NCI-H1436 (cell line): ENCODE measurements around the gene TTC16.
A peak's percentile ranks its signal among the peaks of the same experiment; 100 is the strongest.
"Not testable (repeated sequence)": the region's sequence is repeated elsewhere in the genome, so short reads cannot be mapped to it uniquely, and the experiment has no call there.

Experiments
- DNase-seq: peaks from one replicate; lab custom pipeline; 2025; lab: John Stamatoyannopoulos, UW

The TTC16 gene

DNA sequence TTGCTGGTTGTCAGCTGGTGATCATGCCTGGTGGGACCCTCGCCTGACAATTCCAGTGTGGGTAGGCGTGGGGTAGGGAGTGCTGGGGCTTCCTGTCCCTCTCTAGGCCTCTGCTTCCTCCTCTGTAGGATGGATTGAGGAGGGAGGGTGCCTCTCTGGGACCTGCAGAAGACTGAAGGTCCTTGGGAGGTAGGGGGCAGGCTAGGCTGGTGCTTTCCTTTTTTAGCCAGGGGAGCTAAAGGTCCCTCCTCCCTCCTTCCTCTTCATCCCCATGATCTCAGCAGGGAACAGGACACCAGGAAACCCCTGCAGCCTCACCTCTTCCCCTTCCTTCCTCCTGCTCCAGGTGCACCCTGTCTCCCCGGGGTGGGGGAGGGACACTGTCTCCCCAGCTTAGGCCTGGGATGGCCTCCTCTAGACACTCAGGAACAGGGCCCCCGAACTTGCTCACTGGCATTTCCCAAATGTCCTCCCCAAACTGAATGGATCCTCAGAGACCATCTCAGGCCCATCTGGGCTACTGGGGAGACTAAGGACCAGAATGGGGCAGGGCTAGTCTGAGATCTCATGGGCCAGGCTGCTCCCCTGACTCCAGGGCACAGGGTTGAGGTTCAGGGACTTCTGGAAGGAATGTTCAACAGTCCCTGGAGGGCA, 54.2 kb downstream of the TTC16 start:
- no peak for DNase-seq

DNA sequence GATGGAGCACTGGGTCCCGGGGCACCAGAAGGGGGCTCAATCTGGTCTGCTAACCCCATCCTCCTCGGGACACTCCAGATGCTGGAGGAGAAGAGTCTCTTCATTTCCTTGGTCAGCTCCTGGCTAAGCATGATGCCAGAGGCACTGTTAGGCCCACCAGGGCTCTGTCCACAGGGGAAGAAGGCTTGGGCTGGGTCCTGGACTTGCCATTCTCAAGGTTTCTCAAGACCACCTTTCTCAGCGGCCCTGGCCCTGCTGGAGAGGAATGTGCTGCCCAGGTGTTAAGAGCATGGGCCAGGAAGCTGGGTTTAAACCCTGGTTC, 54.7 kb downstream of the TTC16 start:
- no peak for DNase-seq

DNA sequence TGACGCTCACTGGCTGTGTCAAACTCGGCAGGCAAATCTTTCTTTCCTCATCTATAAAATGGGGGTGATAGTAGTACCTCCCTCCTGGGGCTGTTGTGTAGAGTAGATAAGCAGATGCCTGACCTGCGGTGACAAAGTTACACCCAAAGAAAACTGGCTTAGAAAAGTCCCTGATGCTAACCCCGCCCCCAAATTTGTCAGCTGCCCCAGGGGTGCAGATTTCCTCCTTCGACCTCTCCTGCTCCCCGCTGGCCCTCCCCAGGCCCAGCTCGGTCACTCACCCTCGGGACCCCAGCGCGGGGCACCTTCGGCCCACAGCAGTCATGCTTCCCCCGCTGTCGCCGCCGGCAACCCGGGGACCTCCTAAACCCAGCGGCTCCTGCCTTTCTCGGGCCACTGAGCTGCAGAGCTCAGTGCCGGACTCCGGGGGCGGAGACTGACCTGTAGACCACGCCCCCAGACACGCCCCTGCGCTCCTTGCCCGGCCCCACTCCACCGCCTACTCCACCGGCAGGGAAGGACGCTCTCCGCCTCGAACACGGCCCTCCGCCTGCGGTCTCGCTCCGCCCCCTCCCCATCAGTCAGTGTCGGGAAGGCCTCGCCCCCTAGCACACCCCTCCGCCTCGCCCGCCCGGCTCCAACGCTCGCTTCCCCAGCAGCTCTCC, 55.2 kb downstream of the TTC16 start:
- DNase-seq: peak; percentile 97

DNA sequence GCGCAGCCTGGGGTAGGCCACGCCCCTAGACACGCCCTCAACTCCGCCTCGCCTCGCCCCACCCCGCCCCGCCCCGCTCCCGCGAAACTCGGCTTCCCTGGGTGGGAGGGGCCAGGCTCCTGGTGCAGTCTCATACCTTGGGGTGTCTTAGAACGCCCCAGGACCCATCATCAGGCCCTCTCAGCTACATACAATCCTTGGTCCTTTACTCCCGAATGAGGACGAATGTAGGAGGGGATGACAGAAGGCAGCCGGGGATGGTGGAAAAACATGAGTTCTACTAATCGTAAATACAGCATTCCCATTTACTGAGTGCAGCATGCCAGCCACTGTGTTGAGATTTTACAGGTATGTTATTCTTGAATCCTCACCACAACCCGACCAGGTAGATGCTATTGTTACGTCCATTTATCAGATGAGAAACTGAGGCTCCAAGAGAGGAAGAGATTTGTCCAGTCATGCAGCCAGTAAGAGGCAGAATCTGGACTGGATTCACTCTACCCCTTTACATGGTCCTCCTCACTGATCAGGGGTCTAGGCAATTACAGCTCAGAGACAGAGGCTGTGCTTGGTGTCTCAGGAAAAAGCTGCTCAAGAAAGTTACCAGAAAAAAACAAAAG, 55.8 kb downstream of the TTC16 start:
- no peak for DNase-seq

DNA sequence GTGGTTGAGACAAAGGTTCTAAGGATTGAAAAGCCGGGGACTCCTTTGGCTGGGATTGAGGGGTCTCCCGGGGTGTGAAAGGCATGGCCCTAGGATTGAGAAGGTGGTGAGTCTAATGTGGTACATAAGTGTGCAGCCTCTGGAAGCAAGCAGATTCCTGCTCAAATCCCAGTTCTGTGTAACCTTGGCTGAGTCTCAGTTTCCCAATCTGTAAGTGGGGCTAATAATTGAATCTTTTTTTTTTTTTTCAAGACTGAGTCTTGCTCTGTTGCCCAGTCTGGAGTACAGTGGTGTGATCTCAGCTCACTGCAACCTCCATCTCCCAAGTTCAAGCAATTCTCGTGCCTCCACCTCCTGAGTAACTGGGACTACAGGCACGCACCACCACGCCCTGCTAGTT, 56.7 kb downstream of the TTC16 start:
- no peak for DNase-seq

DNA sequence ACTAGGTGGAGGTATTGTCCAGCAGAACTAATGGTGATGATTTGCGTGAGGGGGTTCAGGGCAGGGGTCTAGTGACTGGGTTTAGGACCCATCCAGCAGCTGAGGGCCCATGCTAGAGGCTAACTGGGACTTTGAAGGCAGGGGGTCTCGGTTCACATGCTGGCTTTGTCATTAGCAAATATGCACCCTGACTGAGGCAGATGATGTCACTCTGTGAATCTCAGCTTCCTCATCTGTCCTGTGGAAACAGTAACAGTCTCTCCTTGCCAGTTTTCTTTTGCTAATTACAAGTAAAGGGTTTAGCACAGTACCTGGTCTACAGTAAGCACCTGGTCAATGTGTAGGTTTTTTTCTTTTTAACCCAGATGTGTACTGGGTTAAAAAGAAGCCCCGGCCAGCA, 57.4 kb downstream of the TTC16 start:
- DNase-seq: no peak

DNA sequence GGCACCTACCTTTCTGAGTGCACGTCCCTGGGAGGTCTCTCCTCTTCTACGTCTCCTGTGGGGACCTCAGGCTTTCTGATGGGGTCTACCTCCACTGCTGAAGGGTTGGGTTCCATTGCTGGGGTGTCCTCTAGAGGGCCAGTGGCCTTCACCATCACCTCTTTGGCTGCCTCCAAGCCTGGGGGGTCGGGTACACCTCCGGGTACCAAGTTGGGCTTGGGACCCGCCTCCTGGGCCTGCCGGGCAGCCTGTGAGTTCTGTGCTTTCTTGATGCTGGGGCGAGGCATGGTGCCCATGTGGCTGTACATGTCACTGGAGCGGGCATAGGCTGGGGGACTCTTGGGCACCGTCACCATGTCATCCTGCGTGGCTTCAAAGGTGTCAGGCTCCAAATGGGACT, 58.1 kb downstream of the TTC16 start:
- no peak for DNase-seq

DNA sequence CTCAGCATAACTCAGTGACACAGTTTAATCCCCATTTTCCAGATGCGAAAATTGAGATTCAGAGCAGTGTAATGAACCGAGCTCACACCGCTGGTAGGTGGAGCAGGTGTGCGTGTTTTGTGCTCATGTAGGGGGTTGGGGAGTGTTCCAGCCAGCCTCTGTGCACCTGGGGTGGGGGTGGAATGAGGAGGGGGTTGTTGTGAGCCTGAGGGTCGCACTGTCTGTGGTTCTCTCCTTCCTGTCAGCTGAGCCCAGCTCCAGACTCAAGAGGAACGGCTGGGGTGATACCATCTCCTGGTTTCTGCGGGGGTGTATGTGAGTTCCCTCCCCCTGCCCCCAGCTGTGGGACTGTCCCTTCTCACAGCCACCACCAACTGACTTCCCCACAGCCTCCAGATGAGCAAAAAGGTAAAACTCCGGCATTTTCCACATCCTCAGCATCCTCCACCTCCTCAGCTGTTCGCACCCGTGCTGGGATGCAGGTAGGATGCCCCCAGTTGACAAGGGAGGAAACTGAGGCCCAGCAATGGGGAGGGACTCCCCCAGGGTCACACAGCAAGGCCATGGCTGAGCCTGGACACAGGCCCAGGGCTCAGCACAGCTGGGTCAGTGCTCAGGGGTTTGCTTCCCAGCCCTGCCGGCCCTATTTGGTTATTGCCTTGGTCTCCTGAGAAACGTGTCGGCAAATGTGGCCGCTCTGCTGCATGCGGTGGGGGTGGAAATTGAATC, 60.5 kb downstream of the TTC16 start:
- no peak for DNase-seq

DNA sequence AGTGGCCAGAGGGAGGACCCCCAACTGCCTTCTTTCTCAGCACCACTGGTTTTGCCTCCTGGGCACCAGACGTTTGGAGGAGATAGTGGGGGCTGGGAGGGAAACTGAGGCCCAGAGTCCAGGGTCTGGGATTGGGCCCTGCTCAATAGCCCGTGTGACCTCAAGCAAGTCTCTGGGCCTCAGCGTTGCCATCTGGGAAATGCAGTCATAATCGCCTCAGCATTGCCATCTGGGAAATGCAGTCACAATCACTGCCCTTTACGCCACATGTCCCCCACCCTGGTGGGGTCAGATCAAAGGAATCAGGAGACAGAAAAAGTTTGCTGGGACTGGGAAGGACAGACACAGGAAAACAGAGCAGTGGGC, 61.0 kb downstream of the TTC16 start:
- DNase-seq: no peak

DNA sequence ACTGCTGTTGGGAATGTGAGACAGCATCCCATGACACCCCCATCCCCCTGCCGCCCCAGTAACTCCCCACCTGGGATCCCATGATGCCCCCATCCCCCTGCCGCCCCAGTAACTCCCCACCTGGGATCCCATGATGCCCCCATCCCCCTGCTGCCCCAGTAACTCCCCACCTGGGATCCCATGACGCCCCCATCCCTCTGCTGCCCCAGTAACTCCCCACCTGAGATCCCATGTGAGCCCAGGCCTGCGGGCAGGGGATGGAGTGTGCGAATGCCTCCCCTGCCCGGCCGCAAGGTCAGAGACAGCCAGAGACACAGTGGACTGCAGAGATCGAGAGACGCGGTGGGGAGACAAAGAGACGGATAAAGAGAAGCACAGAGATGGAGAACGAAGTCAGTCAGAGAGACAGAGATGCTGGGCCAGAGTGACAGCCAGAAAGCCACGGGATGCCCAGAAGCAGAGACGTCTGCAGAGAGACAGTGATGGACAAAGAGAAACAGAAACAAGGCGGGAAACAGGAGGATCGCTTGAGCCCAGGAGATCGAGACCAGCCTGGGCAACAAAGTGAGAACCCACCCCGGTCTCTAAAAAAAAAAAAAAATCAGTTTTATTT, 61.6 kb downstream of the TTC16 start:
- no peak for DNase-seq

DNA sequence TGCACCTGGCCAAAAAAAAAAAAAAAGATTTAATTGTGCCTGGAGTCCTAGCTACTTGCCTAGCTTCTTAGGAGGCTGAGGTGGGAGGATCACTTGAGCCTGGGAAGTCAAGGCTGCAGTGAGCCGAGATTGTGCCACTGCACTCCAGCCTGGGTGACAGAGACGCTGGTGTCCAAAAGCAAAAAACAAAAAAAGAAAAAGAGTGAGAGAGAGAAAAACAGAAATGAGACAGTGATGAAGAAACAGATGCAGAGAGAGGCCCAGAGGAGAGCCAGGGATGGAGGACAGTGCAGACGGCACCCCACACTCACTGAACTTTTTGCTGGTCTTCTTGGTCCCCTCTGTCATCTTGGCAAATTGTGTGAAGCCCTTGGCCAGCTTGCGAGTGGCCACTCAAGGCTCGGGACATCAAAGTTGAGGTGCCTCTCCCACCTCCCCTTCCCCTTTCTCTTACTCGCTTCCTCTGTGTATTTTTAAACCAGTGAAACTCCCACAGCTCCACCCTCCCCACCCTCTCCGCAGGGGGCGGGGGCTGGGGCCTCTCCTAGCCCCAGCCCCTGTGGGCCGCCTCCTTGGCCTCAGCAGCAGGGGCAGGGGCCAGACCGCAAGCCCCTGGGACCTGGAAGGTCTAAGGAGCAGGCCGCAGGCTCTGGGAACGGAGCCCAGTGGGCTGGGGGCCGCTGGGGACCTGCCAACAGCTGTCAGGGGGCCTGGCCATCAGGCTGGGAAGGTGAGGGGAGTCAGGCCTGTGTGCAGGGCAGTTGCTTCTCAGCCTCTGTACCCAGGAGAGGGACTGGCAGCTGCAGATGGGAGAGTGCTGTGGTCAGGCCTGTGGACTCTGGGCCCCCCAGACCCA, 62.6 kb downstream of the TTC16 start, which contains the start of gene SH2D3C:
Gene SH2D3C (minus strand): TSS at position 387 of the 856 bp plus-strand sequence. CDS start 39 bp downstream, at position 348.
- DNase-seq: no peak

DNA sequence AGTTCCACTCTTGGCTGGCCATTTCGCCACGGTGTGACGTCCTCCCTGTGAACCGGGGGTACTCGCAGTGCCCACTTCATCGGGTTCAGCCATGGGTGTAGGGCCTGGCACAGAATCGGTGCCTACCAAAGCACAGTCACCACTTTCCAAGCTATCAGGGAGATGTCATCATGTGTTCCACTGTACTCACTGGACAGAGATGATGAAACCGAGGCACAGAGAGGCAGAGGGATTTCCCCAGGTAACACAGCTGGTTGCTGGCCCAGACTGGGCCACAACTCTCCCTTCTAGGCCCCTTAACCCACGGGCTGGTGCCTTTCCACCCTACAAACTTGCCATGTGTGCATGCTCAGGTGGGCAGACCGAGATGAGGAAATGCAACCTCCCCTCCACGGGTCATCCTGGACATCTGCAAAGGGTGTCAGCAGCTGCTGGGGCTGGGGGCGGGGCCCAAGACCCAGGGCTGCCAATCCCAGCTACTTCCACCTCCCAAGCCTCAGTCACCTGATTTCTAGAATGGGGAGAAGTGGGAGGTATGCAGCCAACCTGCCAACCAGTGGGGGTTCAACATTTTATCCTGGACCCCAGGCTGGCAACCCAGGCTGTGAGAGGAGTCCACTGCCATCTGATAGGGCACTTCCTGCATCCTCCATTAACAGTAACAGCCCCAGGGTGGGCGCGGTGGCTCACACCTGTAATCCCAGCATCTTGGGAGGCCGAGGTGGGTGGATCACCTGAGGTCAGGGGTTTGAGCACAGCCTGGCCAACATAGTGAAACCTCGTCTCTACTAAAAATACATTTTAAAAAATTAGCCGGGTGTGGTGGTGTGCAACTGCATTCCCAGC, 63.5 kb downstream of the TTC16 start:
- no peak for DNase-seq

DNA sequence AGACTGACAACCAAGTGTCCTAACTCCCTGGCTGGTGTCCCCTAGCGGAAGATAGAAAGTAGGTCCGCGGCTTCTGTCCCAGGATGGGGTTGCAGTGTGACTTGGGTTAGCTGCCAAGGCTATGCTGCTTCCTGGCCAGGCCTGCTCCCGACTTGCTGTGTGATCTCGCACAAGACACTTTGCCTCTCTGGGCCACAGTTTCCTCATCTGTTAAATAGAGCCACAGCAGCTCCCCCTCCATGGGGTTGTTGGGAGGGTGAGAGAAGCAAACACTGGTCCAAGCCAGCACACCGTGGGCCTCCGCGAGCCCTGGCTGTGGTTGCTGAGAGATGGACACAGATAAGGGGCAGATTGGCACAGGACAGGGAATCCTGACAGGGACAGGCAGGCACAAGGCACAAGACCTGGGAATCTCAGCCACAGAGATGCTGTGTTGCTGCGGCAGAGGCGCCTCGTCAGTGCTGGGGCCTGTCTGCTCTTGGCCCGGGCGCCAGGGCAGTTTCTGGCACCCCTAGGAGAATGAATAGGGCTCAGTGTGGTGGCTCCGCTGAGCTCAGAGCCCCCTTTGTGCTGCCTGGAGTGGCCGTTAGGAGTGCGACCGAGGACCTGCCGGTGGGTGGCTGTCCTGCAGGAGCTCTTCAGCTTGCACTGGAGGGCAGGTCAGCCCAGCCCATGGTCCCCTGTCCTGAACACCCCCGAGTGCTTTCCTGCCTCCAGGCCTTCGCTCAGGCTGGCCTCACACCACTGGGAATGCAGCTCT, 64.4 kb downstream of the TTC16 start:
- no peak for DNase-seq

DNA sequence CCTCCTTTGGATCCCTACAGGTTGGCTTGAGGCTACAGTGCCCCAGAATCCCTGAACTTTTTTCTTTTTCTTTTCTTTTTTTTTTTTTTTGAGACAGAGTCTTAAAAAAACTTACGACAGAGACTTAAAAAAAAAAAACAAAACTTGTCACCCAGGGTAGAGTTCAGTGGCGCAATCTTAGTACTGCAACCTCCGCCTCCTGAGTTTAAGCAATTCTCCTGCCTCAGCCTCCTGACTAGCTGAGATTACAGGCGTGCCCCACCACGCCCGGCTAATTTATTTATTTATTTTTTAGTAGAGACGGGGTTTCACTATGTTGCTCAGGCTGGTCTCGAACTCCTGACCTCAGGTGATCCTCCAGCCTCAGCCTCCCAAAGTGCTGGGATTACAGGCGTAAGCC, 65.0 kb downstream of the TTC16 start:
- DNase-seq: not testable (repeated sequence)
